GM23338 (cell line): ENCODE data around the gene JARID2.

ENCODE experiments used
- CREB1 ChIP-seq: fragments of 250-450 bp; sonication (Bioruptor Pico); IDR thresholded peaks from 2 replicates; pipeline ENCODE4 v1.5.0; 2020; ENCODE audit warnings: low read depth, mild to moderate bottlenecking, moderate library complexity
- EZH2 ChIP-seq: fragments of 200-600 bp; sonication (generic); IDR thresholded peaks from one replicate; pipeline ENCODE4 v1.8.0; 2017; ENCODE audit warnings: antibody characterized with exemption, mild to moderate bottlenecking, low read depth; ENCODE audit not compliant: unreplicated experiment
- EZH2phosphoT487 ChIP-seq: fragments of 200-600 bp; sonication (generic); IDR thresholded peaks from one replicate; pipeline ENCODE4 v1.8.1; 2018; ENCODE audit warnings: antibody characterized with exemption; ENCODE audit not compliant: unreplicated experiment
- JUNB ChIP-seq: IDR thresholded peaks from one replicate; pipeline ENCODE4 v1.6.1; 2016; ENCODE audit warnings: antibody characterized with exemption; ENCODE audit not compliant: unreplicated experiment
- POLR2AphosphoS5 ChIP-seq: IDR thresholded peaks from 2 replicates; pipeline ENCODE4 v1.6.1; 2016; ENCODE audit warnings: antibody characterized with exemption, low read depth
- REST ChIP-seq: IDR thresholded peaks from one replicate; pipeline ENCODE4 v1.6.1; 2018; ENCODE audit warnings: antibody characterized with exemption; ENCODE audit not compliant: unreplicated experiment
- ZNF331 ChIP-seq: fragments of 250-450 bp; sonication (Bioruptor Pico); IDR thresholded peaks from 2 replicates; pipeline ENCODE4 v1.5.0; 2020; ENCODE audit warnings: low read depth, mild to moderate bottlenecking, moderate library complexity
- TF ChIP-seq, protein P1 (sequence below), 2 experiments: fragments of 200-600 bp in 1 of 2; sonication (generic) in 1 of 2; conservative IDR thresholded peaks; 2 replicates each; pipeline versions ENCODE4 v1.5.1 to v1.6.1; 2016 to 2017; ENCODE audit warnings: antibody characterized with exemption in 2 of 2, low read depth in 2 of 2, mild to moderate bottlenecking in 2 of 2, moderate library complexity in 1 of 2
- TF ChIP-seq, protein P2 (sequence below): IDR thresholded peaks from 2 replicates; pipeline ENCODE4 v1.6.1; 2016; ENCODE audit warnings: antibody characterized with exemption

- TF ChIP-seq, protein P1, sequence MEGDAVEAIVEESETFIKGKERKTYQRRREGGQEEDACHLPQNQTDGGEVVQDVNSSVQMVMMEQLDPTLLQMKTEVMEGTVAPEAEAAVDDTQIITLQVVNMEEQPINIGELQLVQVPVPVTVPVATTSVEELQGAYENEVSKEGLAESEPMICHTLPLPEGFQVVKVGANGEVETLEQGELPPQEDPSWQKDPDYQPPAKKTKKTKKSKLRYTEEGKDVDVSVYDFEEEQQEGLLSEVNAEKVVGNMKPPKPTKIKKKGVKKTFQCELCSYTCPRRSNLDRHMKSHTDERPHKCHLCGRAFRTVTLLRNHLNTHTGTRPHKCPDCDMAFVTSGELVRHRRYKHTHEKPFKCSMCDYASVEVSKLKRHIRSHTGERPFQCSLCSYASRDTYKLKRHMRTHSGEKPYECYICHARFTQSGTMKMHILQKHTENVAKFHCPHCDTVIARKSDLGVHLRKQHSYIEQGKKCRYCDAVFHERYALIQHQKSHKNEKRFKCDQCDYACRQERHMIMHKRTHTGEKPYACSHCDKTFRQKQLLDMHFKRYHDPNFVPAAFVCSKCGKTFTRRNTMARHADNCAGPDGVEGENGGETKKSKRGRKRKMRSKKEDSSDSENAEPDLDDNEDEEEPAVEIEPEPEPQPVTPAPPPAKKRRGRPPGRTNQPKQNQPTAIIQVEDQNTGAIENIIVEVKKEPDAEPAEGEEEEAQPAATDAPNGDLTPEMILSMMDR (conservative IDR thresholded peaks at IDR 0.05; ENCODE audit: low read depth in 2 of 2), result peak; percentile 84 to 89
- TF ChIP-seq EZH2 (no peak), POLR2AphosphoS5 (no peak), ZNF331 (CRISPR knock-in tag) (no peak), EZH2phosphoT487 (no peak), REST (no peak), CREB1 (CRISPR knock-in tag) (no peak), JUNB (no peak)
- TF ChIP-seq, protein P2, sequence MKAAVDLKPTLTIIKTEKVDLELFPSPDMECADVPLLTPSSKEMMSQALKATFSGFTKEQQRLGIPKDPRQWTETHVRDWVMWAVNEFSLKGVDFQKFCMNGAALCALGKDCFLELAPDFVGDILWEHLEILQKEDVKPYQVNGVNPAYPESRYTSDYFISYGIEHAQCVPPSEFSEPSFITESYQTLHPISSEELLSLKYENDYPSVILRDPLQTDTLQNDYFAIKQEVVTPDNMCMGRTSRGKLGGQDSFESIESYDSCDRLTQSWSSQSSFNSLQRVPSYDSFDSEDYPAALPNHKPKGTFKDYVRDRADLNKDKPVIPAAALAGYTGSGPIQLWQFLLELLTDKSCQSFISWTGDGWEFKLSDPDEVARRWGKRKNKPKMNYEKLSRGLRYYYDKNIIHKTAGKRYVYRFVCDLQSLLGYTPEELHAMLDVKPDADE, result no peak
These were observed 218.4 kb downstream of the JARID2 start for GRCh38 chr6:15464211-15464725.
